ENCODE data around the gene ATP4B. TPM values are rescaled to one million over a fixed set of nuclear protein-coding genes. Genes with fewer than 3 reads are reported as not detected.

The ATP4B gene
- total RNA-seq, 1 experiment from 2014 or later, result not detected

DNA sequence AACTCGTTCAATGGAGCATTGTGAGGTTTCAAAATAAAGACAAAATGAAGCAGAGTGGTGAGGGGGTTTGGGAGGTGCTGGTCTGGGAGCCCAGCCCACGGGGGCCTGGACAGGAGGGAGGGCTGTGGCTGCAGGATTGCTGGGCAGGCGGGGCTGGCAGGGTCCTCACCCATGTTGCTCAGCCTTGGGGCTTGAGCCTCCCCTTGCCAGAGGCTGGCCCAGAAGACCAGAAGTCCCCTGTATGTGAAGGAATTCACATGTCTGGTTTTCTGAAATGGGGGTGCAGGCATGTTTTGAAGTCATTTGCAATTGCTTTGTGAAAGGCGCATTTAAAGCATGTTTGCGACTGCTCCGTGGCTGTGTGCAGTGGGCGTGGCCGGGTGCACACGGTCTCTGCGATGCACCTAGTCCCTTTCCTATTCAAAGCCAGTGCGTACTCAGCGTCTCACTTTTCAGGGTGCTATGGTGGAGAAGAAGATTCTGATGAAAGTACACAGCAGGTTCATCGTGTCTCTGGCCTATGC is 11.3 kb upstream of the ATP4B start:
- Histone ChIP-seq H3K27me3 (ENCODE audit: control insufficient read depth, insufficient read depth, low read length) (no peaks in the 10 kb centered on the region), H3K4me1 (ENCODE audit: control insufficient read depth, insufficient read depth, low read length) (no peaks in the 10 kb centered on the region), H3K36me3 (ENCODE audit: control insufficient read depth, insufficient read depth, low read length) (no peaks in the 10 kb centered on the region), H3K27ac (ENCODE audit: low read length) (no peak overlapping the region), H3K4me3 (ENCODE audit: low read depth in 2 of 2, low read length in 2 of 2) (no peak overlapping the region), H3K9me3 (ENCODE audit: control insufficient read depth, insufficient read depth, low read depth, low read length) (no peaks in the 10 kb centered on the region)
- CTCF ChIA-PET, result no interaction called here
- no TSS peak for BruUV-seq (replicated peaks)
- in situ Hi-C loops (cut with HindIII; ENCODE audit: low pct_unique_long_range_greater_than_20kb, low sequenced_read_pairs), result no loop called here
- no peak for ATAC-seq
- intact Hi-C loops (cut with micrococcal nuclease; ENCODE audit: unreplicated experiment), result no loop called here
- no peak for DNase-seq (ENCODE audit: low read depth, low spot score)
- POLR2A ChIA-PET, result no interaction called here
- TF ChIP-seq, protein P1, sequence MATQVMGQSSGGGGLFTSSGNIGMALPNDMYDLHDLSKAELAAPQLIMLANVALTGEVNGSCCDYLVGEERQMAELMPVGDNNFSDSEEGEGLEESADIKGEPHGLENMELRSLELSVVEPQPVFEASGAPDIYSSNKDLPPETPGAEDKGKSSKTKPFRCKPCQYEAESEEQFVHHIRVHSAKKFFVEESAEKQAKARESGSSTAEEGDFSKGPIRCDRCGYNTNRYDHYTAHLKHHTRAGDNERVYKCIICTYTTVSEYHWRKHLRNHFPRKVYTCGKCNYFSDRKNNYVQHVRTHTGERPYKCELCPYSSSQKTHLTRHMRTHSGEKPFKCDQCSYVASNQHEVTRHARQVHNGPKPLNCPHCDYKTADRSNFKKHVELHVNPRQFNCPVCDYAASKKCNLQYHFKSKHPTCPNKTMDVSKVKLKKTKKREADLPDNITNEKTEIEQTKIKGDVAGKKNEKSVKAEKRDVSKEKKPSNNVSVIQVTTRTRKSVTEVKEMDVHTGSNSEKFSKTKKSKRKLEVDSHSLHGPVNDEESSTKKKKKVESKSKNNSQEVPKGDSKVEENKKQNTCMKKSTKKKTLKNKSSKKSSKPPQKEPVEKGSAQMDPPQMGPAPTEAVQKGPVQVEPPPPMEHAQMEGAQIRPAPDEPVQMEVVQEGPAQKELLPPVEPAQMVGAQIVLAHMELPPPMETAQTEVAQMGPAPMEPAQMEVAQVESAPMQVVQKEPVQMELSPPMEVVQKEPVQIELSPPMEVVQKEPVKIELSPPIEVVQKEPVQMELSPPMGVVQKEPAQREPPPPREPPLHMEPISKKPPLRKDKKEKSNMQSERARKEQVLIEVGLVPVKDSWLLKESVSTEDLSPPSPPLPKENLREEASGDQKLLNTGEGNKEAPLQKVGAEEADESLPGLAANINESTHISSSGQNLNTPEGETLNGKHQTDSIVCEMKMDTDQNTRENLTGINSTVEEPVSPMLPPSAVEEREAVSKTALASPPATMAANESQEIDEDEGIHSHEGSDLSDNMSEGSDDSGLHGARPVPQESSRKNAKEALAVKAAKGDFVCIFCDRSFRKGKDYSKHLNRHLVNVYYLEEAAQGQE (IDR thresholded peaks at IDR 0.05; ENCODE audit: insufficient read depth in 1 of 2, low read depth in 2 of 2, low read length in 1 of 2), result no peak
- TF ChIP-seq TCF7L2 (IDR thresholded peaks at IDR 0.05; ENCODE audit: low read depth, low read length) (no peak), SIN3A (IDR thresholded peaks at IDR 0.05; ENCODE audit: borderline replicate concordance, insufficient read depth, low read depth, low read length) (no peak), POLR2AphosphoS5 (IDR thresholded peaks at IDR 0.05; ENCODE audit: low read depth, low read length) (no peak)
- TF ChIP-seq, protein P2, sequence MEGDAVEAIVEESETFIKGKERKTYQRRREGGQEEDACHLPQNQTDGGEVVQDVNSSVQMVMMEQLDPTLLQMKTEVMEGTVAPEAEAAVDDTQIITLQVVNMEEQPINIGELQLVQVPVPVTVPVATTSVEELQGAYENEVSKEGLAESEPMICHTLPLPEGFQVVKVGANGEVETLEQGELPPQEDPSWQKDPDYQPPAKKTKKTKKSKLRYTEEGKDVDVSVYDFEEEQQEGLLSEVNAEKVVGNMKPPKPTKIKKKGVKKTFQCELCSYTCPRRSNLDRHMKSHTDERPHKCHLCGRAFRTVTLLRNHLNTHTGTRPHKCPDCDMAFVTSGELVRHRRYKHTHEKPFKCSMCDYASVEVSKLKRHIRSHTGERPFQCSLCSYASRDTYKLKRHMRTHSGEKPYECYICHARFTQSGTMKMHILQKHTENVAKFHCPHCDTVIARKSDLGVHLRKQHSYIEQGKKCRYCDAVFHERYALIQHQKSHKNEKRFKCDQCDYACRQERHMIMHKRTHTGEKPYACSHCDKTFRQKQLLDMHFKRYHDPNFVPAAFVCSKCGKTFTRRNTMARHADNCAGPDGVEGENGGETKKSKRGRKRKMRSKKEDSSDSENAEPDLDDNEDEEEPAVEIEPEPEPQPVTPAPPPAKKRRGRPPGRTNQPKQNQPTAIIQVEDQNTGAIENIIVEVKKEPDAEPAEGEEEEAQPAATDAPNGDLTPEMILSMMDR (IDR thresholded peaks at IDR 0.05), result no peak

DNA sequence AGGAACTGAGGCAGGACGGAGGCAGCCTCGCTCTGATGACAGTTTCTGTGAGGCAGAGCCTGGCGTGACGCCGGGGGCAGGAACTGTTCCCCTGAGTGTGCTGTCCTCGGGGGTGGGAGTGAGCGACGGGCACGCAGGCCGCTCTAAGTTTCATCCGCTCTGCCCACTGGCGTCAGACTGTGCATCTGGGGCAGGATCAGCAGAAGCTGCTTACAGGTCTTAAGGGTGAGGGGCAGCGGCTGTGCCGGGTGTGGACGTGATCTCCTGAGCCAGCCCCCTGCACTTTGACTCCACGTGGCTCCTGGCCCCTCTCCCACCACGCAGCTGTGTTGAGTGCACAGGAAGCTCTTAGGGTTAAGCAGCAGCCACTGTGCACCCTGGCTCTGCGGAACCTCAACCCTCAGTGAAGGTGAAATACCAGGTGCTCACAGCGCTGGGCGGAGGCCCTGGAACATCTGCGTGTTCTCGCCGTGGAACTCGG is 10.5 kb upstream of the ATP4B start:
- ChIA-PET CTCF (no interaction called here), POLR2A (no interaction called here)
- no peak overlapping the region for H3K27ac ChIP-seq (ENCODE audit: low read length)
- ATAC-seq, result no peak
- in situ Hi-C loops (cut with HindIII; ENCODE audit: low pct_unique_long_range_greater_than_20kb, low sequenced_read_pairs), result no loop called here
- intact Hi-C loops (cut with micrococcal nuclease; ENCODE audit: unreplicated experiment), result no loop called here
- TF ChIP-seq, protein P2 (IDR thresholded peaks at IDR 0.05), result no peak
- no peaks in the 10 kb centered on the region for H3K36me3 ChIP-seq (ENCODE audit: control insufficient read depth, insufficient read depth, low read length)
- no peaks in the 10 kb centered on the region for H3K9me3 ChIP-seq (ENCODE audit: control insufficient read depth, insufficient read depth, low read depth, low read length)
- BruUV-seq (replicated peaks), result no TSS peak
- no peak overlapping the region for H3K4me3 ChIP-seq (ENCODE audit: low read depth in 2 of 2, low read length in 2 of 2)
- no peak for DNase-seq (ENCODE audit: low read depth, low spot score)
- H3K4me1 ChIP-seq (ENCODE audit: control insufficient read depth, insufficient read depth, low read length), result no peaks in the 10 kb centered on the region
- H3K27me3 ChIP-seq (ENCODE audit: control insufficient read depth, insufficient read depth, low read length), result no peaks in the 10 kb centered on the region
